Large intestine (tissue), 12 donors: Measurements from ENCODE around the gene PEAK1. TPM values are rescaled to one million over a fixed set of nuclear protein-coding genes. Genes with fewer than 3 reads are reported as not detected.

Experiments used
- DNase-seq, 2 donors: peaks; one replicate each; pipeline versions ENCODE4 v3.0.0 to v3.0.0-alpha.2; 2013
- H3K27ac ChIP-seq: one replicate; pipeline ENCODE4 v1.5.1; 2013; ENCODE audit warnings: low read length
- H3K27me3 ChIP-seq: 2 replicates; pipeline ENCODE4 v1.6.1; 2013; ENCODE audit warnings: low read length; ENCODE audit not compliant: control insufficient read depth, insufficient read depth
- H3K36me3 ChIP-seq: 2 replicates; pipeline ENCODE4 v1.6.1; 2013; ENCODE audit warnings: low read length; ENCODE audit not compliant: control insufficient read depth, insufficient read depth
- H3K4me1 ChIP-seq: one replicate; pipeline ENCODE4 v1.6.1; 2013; ENCODE audit warnings: low read length; ENCODE audit not compliant: control insufficient read depth, insufficient read depth
- H3K4me3 ChIP-seq: one replicate; pipeline ENCODE4 v1.5.1; 2013; ENCODE audit warnings: low read length
- H3K9me3 ChIP-seq: one replicate; pipeline ENCODE4 v1.6.1; 2013; ENCODE audit warnings: mild to moderate bottlenecking, low read depth, low read length, moderate library complexity; ENCODE audit not compliant: control insufficient read depth
- WGBS: methylation state at CpG from one replicate; pipeline ENCODE4 v1.1.5; 2013; ENCODE audit warnings: low lambda C conversion rate; ENCODE audit not compliant: insufficient coverage; 5-methylcytosine and 5-hydroxymethylcytosine counted together
- long read RNA-seq, 11 donors: transcript quantifications; one replicate each; lab custom pipeline, GENCODE V29; 2026
- polyA plus RNA-seq: library from polyadenylated mRNA; unstranded; fragments of 120-200 nt; gene quantifications from one replicate; pipeline ENCODE4 v1.2.1, GENCODE V29; 2013

The PEAK1 gene
- polyA plus RNA-seq, result 25.7 TPM
- long read RNA-seq, donor 1, result 0 reads
- long read RNA-seq, donor 2, partial matches to known transcripts, result 0 of 1 reads
- long read RNA-seq, donor 2, other reads (novel, unspliced or antisense), result 0 of 1 reads
- long read RNA-seq, donor 3, result 0 reads
- long read RNA-seq, donor 4, result 0 reads
- long read RNA-seq, donor 5, full-length matches to known transcripts, result 2 of 2 reads
- long read RNA-seq, donor 5, partial matches to known transcripts, result 0 of 2 reads
- long read RNA-seq, donor 5, other reads (novel, unspliced or antisense), result 0 of 2 reads
- long read RNA-seq, donor 6, full-length matches to known transcripts, result 1 of 7 reads
- long read RNA-seq, donor 6, partial matches to known transcripts, result 6 of 7 reads
- long read RNA-seq, donor 6, other reads (novel, unspliced or antisense), result 0 of 7 reads
- long read RNA-seq, donor 7, full-length matches to known transcripts, result 1 of 7 reads
- long read RNA-seq, donor 7, partial matches to known transcripts, result 6 of 7 reads
- long read RNA-seq, donor 7, other reads (novel, unspliced or antisense), result 0 of 7 reads
- long read RNA-seq, donor 8, full-length matches to known transcripts, result 1 of 15 reads
- long read RNA-seq, donor 8, partial matches to known transcripts, result 14 of 15 reads
- long read RNA-seq, donor 8, other reads (novel, unspliced or antisense), result 0 of 15 reads
- long read RNA-seq, donor 9, result 0 reads
- long read RNA-seq, donor 10, full-length matches to known transcripts, result 2 of 26 reads
- long read RNA-seq, donor 10, partial matches to known transcripts, result 24 of 26 reads
- long read RNA-seq, donor 10, other reads (novel, unspliced or antisense), result 0 of 26 reads
- long read RNA-seq, donor 11, result 0 reads

GRCh38 chr15:77419836-77420609, at the start of gene PEAK1:
Gene PEAK1 (minus strand): TSS chr15:77420104. CDS start chr15:77181926, 238,178 bp downstream.
- Histone ChIP-seq H3K27ac (peak within 1 kb of the TSS; percentile 96), H3K36me3 (no peaks in the 10 kb centered on the region), H3K9me3 (no peaks in the 10 kb centered on the region), H3K27me3 (no peaks in the 10 kb centered on the region), H3K4me3 (peak within 1 kb of the TSS; percentile 82), H3K4me1 (peaks cover 3% of the 10 kb centered on the region)
- DNase-seq, result peak; percentile 99 to 100
- whole genome bisulfite sequencing, result no CpG with 5 or more reads among the region's 92 CpGs

DNA sequence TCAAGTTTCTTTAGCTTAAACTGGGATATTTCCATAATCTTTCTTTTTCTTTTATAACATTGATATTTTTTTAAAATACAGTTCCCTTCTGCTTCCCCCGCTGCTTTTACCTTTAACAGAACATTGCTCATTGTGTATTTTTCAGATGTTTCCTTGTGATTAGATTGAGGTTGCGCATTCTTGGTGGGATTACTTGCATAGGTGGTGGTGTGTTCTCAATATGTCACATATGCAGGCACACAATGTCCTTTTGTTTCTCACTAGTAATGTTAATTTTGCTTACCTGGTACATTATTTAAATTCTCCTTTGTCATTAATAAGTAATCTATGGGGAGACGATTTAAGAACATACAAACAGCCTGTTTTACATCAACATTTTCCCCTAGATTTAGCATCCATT, 49.0 kb upstream of the PEAK1 start:
- H3K36me3 ChIP-seq, result peaks cover 39% of the 10 kb centered on the region
- no peaks in the 10 kb centered on the region for H3K4me1 ChIP-seq
- no peak overlapping the region for H3K27ac ChIP-seq
- H3K9me3 ChIP-seq, result no peaks in the 10 kb centered on the region
- no peak for DNase-seq
- 80% methylated on average over 1 of the region's 3 CpGs for WGBS
- H3K27me3 ChIP-seq, result no peaks in the 10 kb centered on the region
- H3K4me3 ChIP-seq, result no peak overlapping the region

GRCh38 chr15:77466521-77466920, 46.6 kb upstream of the PEAK1 start:
- 100% methylated on average over 1 of the region's 1 CpG for WGBS

DNA sequence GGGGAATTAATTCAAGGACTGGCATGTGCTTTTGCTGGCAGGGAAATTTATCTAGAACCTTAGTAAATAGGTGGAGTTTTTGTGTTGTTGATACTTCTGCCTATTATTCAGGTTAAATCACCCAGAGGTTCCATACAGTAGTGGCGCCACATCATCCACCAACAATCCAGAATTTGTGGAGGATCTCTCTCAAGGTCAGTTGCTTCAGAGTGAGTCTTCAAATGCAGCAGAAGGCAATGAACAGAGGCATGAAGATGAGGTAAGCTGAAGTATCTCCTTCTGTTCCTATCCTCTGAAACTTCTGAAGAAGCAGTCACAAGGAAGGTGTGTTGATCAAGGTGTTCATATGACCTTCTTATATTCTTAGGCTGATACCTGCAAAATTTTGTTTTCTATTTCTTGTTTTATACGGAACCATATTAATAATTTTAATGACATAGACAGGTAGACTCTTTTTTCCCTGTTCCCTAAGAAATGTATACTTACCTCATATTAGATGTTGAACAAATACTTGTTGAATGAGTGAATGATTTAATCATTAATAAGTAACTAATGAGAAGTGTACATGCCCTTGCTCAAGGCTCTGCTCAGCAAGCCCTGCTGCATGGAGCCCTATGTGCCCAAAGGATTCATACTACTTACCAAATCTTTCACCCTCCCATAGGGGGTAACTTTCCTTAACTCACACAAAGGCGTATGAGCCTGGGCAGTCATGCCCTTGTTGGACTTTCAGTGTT, 44.4 kb upstream of the PEAK1 start:
- Histone ChIP-seq H3K4me3 (no peak overlapping the region), H3K9me3 (no peaks in the 10 kb centered on the region), H3K36me3 (peaks cover 33% of the 10 kb centered on the region), H3K27me3 (no peaks in the 10 kb centered on the region), H3K4me1 (no peaks in the 10 kb centered on the region), H3K27ac (no peak overlapping the region)
- DNase-seq, result no peak
- WGBS, result 100% methylated on average over 2 of the region's 3 CpGs

More at GRCh38 chr15:77466521-77466920, 46.6 kb upstream of the PEAK1 start:
- H3K9me3 ChIP-seq, result no peaks in the 10 kb centered on the region
- no peaks in the 10 kb centered on the region for H3K27me3 ChIP-seq
- H3K4me1 ChIP-seq, result no peaks in the 10 kb centered on the region
- no peak overlapping the region for H3K4me3 ChIP-seq
- no peak for DNase-seq
- H3K27ac ChIP-seq, result no peak overlapping the region
- H3K36me3 ChIP-seq, result peaks cover 35% of the 10 kb centered on the region

DNA sequence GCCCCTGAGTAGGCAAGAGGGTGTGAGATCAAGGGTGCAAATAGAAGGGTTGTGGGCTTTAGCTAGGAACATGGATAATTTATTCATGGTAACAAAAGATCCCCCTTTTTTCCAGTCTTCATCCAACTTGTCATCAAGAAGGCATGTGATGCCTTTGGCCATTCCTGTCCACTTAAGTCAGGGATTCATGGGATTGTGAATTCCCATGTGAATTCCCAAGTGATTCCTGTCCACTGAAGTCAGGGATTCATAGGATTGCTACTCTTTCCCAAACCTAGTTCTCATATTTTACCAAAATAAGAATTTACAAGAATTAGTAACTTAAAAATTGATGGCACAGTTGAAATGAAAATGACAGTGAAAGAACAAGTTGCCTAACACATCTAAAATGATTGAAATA, 41.6 kb upstream of the PEAK1 start:
- Histone ChIP-seq H3K4me1 (peaks cover 3% of the 10 kb centered on the region), H3K36me3 (peaks cover 22% of the 10 kb centered on the region), H3K9me3 (no peaks in the 10 kb centered on the region), H3K4me3 (no peak overlapping the region), H3K27me3 (no peaks in the 10 kb centered on the region), H3K27ac (no peak overlapping the region)
- DNase-seq, result no peak

DNA sequence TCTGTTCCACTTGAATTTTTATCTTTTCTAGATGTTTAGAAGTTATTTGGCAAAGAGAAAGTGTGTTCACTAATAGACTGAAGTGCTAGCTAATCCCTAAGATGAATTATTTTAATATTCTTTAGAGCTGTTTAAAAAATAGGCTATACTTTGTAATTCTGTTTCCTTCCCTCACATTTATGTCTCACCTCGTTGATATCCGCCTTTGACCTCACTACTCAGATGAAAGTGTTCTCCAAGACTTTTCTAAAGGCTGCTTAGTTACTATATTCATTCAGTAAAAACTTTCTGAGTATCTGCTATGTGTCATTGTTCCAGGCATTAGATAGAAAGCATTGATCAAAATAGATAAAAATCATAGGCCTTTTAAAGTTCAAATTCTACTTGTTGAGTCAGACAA, 39.1 kb upstream of the PEAK1 start:
- H3K27me3 ChIP-seq, result no peaks in the 10 kb centered on the region
- H3K27ac ChIP-seq, result no peak overlapping the region
- H3K36me3 ChIP-seq, result peaks cover 19% of the 10 kb centered on the region
- no peak for DNase-seq
- peaks cover 3% of the 10 kb centered on the region for H3K4me1 ChIP-seq
- WGBS, result 100% methylated on average over 2 of the region's 2 CpGs
- H3K4me3 ChIP-seq, result no peak overlapping the region
- H3K9me3 ChIP-seq, result no peaks in the 10 kb centered on the region

- DNase-seq, result no peak
- Histone ChIP-seq H3K27me3 (no peaks in the 10 kb centered on the region), H3K27ac (no peak overlapping the region), H3K4me3 (no peak overlapping the region), H3K4me1 (peaks cover 3% of the 10 kb centered on the region), H3K36me3 (peaks cover 18% of the 10 kb centered on the region), H3K9me3 (no peaks in the 10 kb centered on the region)
Observed at GRCh38 chr15:77457905-77458265, 38.0 kb upstream of the PEAK1 start.

DNA sequence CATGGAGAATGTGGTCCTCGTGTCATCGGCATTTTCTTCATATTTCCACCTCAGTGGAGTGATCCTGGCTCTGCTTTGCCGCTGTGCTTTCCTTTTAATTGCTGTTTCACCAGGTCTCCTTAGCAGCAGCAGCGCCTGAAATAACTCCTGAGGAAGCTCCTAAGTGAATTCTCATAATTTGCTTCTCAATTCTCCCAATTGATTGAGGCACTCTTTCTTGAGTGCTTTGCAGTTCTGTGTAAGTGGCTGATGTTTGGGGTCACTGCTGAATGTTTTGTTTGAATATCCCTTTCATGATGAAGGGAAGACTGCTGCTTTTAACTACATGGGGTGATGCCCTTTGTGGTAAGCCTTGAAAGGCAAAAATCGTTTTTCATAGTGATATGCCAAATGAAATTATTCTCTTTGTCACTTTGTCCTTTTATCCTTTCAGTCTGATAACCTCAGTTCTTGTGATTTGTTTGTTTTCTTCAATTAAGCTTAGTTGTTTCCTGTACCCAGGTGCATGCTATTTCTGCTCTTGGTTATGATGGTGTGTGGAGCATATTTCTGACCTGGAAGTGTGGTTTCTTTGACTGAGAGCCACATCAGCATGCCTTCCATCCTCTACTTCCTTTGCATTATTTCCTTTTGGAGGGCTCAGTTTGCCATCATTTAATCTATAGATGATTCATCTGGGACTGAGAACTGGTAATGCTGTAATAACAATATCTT, 37.4 kb upstream of the PEAK1 start:
- no peak overlapping the region for H3K27ac ChIP-seq
- peaks cover 17% of the 10 kb centered on the region for H3K36me3 ChIP-seq
- H3K27me3 ChIP-seq, result no peaks in the 10 kb centered on the region
- DNase-seq, result no peak
- 77% methylated on average over 3 of the region's 5 CpGs for WGBS
- no peak overlapping the region for H3K4me3 ChIP-seq
- no peaks in the 10 kb centered on the region for H3K9me3 ChIP-seq
- peaks cover 3% of the 10 kb centered on the region for H3K4me1 ChIP-seq

DNA sequence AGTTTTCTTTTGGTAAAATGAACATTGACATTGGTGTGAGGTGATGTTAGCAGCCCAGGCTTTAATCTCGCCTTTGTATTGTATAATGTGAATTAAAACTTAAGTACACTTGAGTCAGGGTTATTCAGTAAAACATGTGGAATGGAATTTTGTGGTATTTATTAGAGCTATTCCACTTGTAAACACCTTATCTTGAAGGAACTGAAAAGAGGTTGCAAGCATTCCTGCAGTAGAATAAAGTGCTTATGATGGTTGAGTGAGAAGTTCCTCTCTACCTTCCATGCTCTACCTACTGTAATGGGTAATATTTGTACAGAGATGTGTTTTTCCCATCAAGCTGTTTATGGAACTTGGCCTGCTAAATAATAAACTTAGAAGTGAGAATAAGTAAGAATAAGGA, 36.8 kb upstream of the PEAK1 start:
- no peak for DNase-seq
- H3K4me1 ChIP-seq, result peaks cover 3% of the 10 kb centered on the region
- no CpG with 5 or more reads among the region's 1 CpG for WGBS
- no peaks in the 10 kb centered on the region for H3K27me3 ChIP-seq
- no peak overlapping the region for H3K4me3 ChIP-seq
- H3K36me3 ChIP-seq, result peaks cover 13% of the 10 kb centered on the region
- H3K27ac ChIP-seq, result no peak overlapping the region
- no peaks in the 10 kb centered on the region for H3K9me3 ChIP-seq
